Measurements from ENCODE around the gene HOXD12.

The HOXD12 gene

DNA sequence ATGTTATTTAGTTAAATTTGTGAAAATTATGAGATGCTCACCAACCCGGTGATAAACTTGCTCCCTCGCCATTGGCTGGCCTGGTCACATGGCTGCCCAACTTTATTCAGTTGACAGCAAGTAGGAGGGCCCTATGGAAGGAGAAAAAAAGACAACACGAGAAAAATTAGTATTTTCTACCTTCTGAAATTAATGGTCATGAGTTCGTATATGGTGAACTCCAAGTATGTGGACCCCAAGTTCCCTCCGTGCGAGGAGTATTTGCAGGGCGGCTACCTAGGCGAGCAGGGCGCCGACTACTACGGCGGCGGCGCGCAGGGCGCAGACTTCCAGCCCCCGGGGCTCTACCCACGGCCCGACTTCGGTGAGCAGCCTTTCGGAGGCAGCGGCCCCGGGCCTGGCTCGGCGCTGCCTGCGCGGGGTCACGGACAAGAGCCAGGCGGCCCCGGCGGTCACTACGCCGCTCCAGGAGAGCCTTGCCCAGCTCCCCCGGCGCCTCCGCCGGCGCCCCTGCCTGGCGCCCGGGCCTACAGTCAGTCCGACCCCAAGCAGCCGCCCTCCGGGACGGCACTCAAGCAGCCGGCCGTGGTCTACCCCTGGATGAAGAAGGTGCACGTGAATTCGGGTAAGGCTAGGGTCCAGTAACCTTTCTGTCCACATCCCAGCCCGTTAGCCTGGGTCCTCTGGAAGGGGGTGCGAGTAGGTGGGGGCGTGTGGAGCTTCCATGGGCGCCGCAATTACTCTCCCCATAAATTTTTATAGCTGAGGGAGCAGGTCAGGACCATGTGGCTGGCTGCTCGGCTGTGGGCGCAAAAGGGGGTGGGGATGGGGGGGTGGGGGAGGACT is 52.1 kb downstream of the HOXD12 start, which contains the start of gene HOXD4:
Gene HOXD4, plus strand, starts transcription at position 109 of the 846 bp plus-strand sequence. Its CDS starts 84 bp downstream, at position 193.
- DNase-seq, result no peak
